DND-41 (cell line): ENCODE results near the gene SLC35B1.

Experiments used
- ATAC-seq: fragments of 200-7000 bp; cut with Tn5 transposase; 3 replicates; pipeline ENCODE4 v1.9.1; 2021; ENCODE audit warnings: low read depth; ENCODE audit not compliant: insufficient read depth
- DNase-seq: peaks from one replicate; pipeline ENCODE4 v3.0.0-alpha.2; 2020
- H2AFZ ChIP-seq: 2 replicates; pipeline ENCODE4 v1.6.0; 2012; ENCODE audit warnings: low read depth, low read length
- H3K27ac ChIP-seq: 2 replicates; pipeline ENCODE4 v1.5.1; 2012; ENCODE audit warnings: low read length, inconsistent platforms
- H3K27me3 ChIP-seq: fragments of 200-600 bp; sonication (generic); 2 replicates; pipeline ENCODE4 v1.6.0; 2012; ENCODE audit warnings: low read length, mild to moderate bottlenecking, inconsistent platforms; ENCODE audit not compliant: insufficient read depth, poor library complexity
- H3K36me3 ChIP-seq: 2 replicates; pipeline ENCODE4 v1.5.1; 2012; ENCODE audit warnings: low read length, inconsistent platforms; ENCODE audit not compliant: insufficient read depth
- H3K4me1 ChIP-seq: 2 replicates; pipeline ENCODE4 v1.5.1; 2012; ENCODE audit warnings: mild to moderate bottlenecking, low read length; ENCODE audit not compliant: insufficient read depth
- H3K4me2 ChIP-seq: 2 replicates; pipeline ENCODE4 v1.6.0; 2012; ENCODE audit warnings: mild to moderate bottlenecking, moderate library complexity, low read length, inconsistent platforms; ENCODE audit not compliant: insufficient read depth
- H3K4me3 ChIP-seq, 2 experiments: fragments of 200-600 bp in 1 of 2; shearing (Covaris generic) in 1 of 2; 2 replicates each; pipeline ENCODE4 v1.5.1; 2012 to 2016; ENCODE audit warnings: inconsistent platforms in 2 of 2, low read length in 2 of 2, mild to moderate bottlenecking in 2 of 2, low read depth in 1 of 2, moderate library complexity in 1 of 2
- H3K79me2 ChIP-seq: 2 replicates; pipeline ENCODE4 v1.6.0; 2012; ENCODE audit warnings: low read length, inconsistent platforms; ENCODE audit not compliant: insufficient read depth
- H3K9ac ChIP-seq: 2 replicates; pipeline ENCODE4 v1.6.0; 2012; ENCODE audit warnings: low read depth, mild to moderate bottlenecking, inconsistent platforms, low read length, moderate library complexity
- H3K9me3 ChIP-seq: 2 replicates; pipeline ENCODE4 v1.5.1; 2012; ENCODE audit warnings: low read length, moderate library complexity, mild to moderate bottlenecking, inconsistent platforms; ENCODE audit not compliant: insufficient read depth, severe bottlenecking
- H4K20me1 ChIP-seq: 2 replicates; pipeline ENCODE4 v1.6.0; 2012; ENCODE audit warnings: low read length; ENCODE audit not compliant: insufficient read depth
- CTCF ChIP-seq: IDR thresholded peaks from 2 replicates; pipeline ENCODE4 v1.5.1; 2012; ENCODE audit warnings: borderline replicate concordance, low read length, moderate library complexity, mild to moderate bottlenecking; ENCODE audit not compliant: poor library complexity, severe bottlenecking; ENCODE audit errors: extremely low read depth
- EZH2 ChIP-seq: IDR thresholded peaks from 3 replicates; pipeline ENCODE4 v1.6.1; 2012; ENCODE audit warnings: borderline replicate concordance, low read depth, mild to moderate bottlenecking, moderate library complexity, low read length, inconsistent platforms; ENCODE audit not compliant: severe bottlenecking

Gene SLC35B1

DNA sequence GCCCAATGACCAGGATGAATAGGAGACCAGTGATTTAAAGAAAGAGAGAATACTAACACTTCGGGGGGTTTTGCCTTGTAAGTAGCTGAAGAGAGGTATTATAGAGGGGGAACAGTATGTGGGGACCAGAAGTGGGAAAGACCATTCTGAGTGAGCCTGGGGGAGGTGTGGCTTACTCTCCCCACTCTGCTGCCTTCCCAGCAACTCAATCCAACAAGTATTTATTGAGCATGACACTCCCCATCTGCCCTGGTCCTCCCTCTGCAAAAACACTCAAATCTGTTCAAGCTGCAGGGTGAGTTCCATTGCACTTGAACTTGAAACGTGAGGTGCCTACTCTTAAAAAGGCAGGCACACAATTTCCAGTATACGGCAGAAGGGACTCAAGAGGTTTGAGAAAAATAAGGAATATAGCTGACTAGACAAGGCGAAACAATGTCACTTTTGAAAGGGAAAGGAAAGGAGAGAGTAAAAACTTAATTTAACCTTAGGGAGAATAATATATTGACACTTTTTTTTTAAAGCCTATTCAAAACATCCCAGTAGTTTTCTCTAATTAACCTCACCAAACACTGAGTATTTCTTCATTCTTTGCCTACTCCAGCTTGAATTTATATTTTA lies 48.0 kb upstream of the SLC35B1 start:
- H2AFZ ChIP-seq = no peak overlapping the region
- TF ChIP-seq CTCF = no peak
- TF ChIP-seq EZH2 = no peak
- no peaks in the 10 kb centered on the region for H3K9me3 ChIP-seq
- H3K27ac ChIP-seq = no peak overlapping the region
- no peak overlapping the region for H3K4me2 ChIP-seq
- no peak for ATAC-seq
- H3K27me3 ChIP-seq = no peaks in the 10 kb centered on the region
- no peak overlapping the region for H3K4me3 ChIP-seq
- H4K20me1 ChIP-seq = peaks cover 17% of the 10 kb centered on the region
- H3K9ac ChIP-seq = no peak overlapping the region
- no peak for DNase-seq
- peaks cover 26% of the 10 kb centered on the region for H3K36me3 ChIP-seq
- peaks cover 20% of the 10 kb centered on the region for H3K4me1 ChIP-seq
- peaks cover 85% of the 10 kb centered on the region for H3K79me2 ChIP-seq

DNA sequence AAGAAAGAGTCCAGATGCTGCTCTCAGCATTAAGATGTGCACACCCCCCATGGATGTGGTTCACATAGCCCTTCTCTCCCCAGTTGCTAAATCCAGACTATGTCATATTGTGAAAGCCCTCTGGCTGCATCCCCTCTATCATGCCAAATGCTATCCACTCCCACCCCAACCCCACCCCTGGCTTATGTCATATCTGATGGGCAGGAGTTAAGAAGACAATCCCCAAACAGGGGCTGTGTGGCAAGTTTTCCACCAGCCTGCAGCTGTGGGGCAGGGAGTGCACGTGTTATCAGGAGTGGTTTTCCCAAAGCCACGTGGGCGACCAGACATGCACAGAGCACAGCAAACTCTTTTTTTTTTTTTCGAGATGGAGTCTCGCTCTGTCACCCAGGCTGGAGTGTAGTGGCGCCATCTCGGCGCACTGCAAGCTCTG lies 46.2 kb upstream of the SLC35B1 start:
- Histone ChIP-seq H4K20me1 (peaks cover 15% of the 10 kb centered on the region), H3K36me3 (peaks cover 21% of the 10 kb centered on the region), H3K4me1 (peaks cover 32% of the 10 kb centered on the region), H3K4me2 (no peak overlapping the region), H3K9me3 (no peaks in the 10 kb centered on the region), H3K27ac (no peak overlapping the region), H3K9ac (no peak overlapping the region), H2AFZ (no peak overlapping the region), H3K27me3 (no peaks in the 10 kb centered on the region), H3K4me3 (no peak overlapping the region), H3K79me2 (peaks cover 81% of the 10 kb centered on the region)
- ATAC-seq = peak; percentile 34; the same call in 2 of the 3 replicates
- TF ChIP-seq CTCF (no peak), EZH2 (no peak)
- peak; percentile 37 for DNase-seq

GRCh38 chr17:49752508-49752907 lies 44.7 kb upstream of the SLC35B1 start:
- Histone ChIP-seq H3K27ac (peak overlapping the region; percentile 24; the same call in 1 of the 2 replicates), H3K27me3 (no peaks in the 10 kb centered on the region), H3K4me3 (no peak overlapping the region), H3K9me3 (no peaks in the 10 kb centered on the region), H3K36me3 (peaks cover 12% of the 10 kb centered on the region), H3K4me2 (no peak overlapping the region), H4K20me1 (peaks cover 21% of the 10 kb centered on the region), H3K9ac (no peak overlapping the region), H3K4me1 (peaks cover 47% of the 10 kb centered on the region), H3K79me2 (peaks cover 80% of the 10 kb centered on the region), H2AFZ (no peak overlapping the region)
- no peak for ATAC-seq
- TF ChIP-seq EZH2 = no peak
- TF ChIP-seq CTCF = no peak
- DNase-seq = no peak
